Mesenchymal stem cell (in vitro differentiated cells and primary cell): ENCODE data around the gene CDH23.

ENCODE experiments used
- DNase-seq: peaks from one replicate; pipeline ENCODE4 v3.0.0-alpha.2; 2013
- H2AFZ ChIP-seq: one replicate; pipeline ENCODE4 v1.6.1; 2013; ENCODE audit warnings: low read depth, mild to moderate bottlenecking, control low read depth, inconsistent platforms, low read length, moderate library complexity
- H2AK5ac ChIP-seq: 2 replicates; pipeline ENCODE4 v1.6.1; 2013; ENCODE audit warnings: low read length, moderate library complexity, mild to moderate bottlenecking, inconsistent platforms; ENCODE audit not compliant: severe bottlenecking
- H2BK120ac ChIP-seq: one replicate; pipeline ENCODE4 v1.6.1; 2013; ENCODE audit warnings: low read depth, mild to moderate bottlenecking, inconsistent platforms, low read length, moderate library complexity
- H2BK12ac ChIP-seq, 2 experiments: one replicate each; pipeline ENCODE4 v1.6.1; 2013; ENCODE audit warnings: inconsistent platforms in 2 of 2, low read length in 2 of 2, mild to moderate bottlenecking in 2 of 2, moderate library complexity in 2 of 2, control low read depth in 1 of 2
- H2BK15ac ChIP-seq: one replicate; pipeline ENCODE4 v1.6.1; 2013; ENCODE audit warnings: mild to moderate bottlenecking, low read depth, inconsistent platforms; ENCODE audit not compliant: poor library complexity, severe bottlenecking
- H2BK5ac ChIP-seq: 2 replicates; pipeline ENCODE4 v1.6.1; 2013; ENCODE audit warnings: low read depth, mild to moderate bottlenecking, low read length, control low read depth, inconsistent platforms; ENCODE audit not compliant: poor library complexity, severe bottlenecking
- H3K14ac ChIP-seq, 2 experiments: one replicate each; pipeline ENCODE4 v1.6.1; 2013; ENCODE audit warnings: inconsistent platforms in 2 of 2, low read length in 2 of 2, control low read depth in 1 of 2, mild to moderate bottlenecking in 1 of 2, moderate library complexity in 1 of 2
- H3K18ac ChIP-seq, 2 experiments: one replicate each; pipeline ENCODE4 v1.6.1; 2013; ENCODE audit warnings: inconsistent platforms in 2 of 2, low read length in 2 of 2, control low read depth in 1 of 2, low read depth in 1 of 2, mild to moderate bottlenecking in 1 of 2
- H3K23ac ChIP-seq, 2 experiments: one replicate each; pipeline ENCODE4 v1.6.1; 2013; ENCODE audit warnings: inconsistent platforms in 2 of 2, low read length in 2 of 2, mild to moderate bottlenecking in 2 of 2, moderate library complexity in 2 of 2, control low read depth in 1 of 2
- H3K27ac ChIP-seq: 2 replicates; pipeline ENCODE4 v1.5.1; 2013; ENCODE audit warnings: mild to moderate bottlenecking, moderate library complexity, low read length, control low read depth, inconsistent platforms; ENCODE audit not compliant: poor library complexity, severe bottlenecking
- H3K27me3 ChIP-seq, 2 experiments: 2 replicates each; pipeline versions ENCODE4 v1.6.1 to v1.7.0; 2013; ENCODE audit warnings: low read length in 2 of 2, mild to moderate bottlenecking in 2 of 2, moderate library complexity in 2 of 2, control low read depth in 1 of 2, inconsistent platforms in 1 of 2; ENCODE audit not compliant: control insufficient read depth in 1 of 2, insufficient read depth in 1 of 2
- H3K36me3 ChIP-seq, 2 experiments: 2 replicates each; pipeline versions ENCODE4 v1.6.1 to v1.7.0; 2013; ENCODE audit warnings: low read length in 2 of 2, control low read depth in 1 of 2, inconsistent platforms in 1 of 2, low read depth in 1 of 2, mild to moderate bottlenecking in 1 of 2; ENCODE audit not compliant: insufficient read depth in 2 of 2, control insufficient read depth in 1 of 2
- H3K4ac ChIP-seq, 2 experiments: one replicate each; pipeline ENCODE4 v1.6.1; 2013; ENCODE audit warnings: inconsistent platforms in 2 of 2, low read length in 2 of 2, mild to moderate bottlenecking in 2 of 2, moderate library complexity in 2 of 2, control low read depth in 1 of 2, low read depth in 1 of 2
- H3K4me1 ChIP-seq: 2 replicates; pipeline ENCODE4 v1.6.1; 2013; ENCODE audit warnings: low read depth, low read length, control low read depth; ENCODE audit not compliant: control insufficient read depth, insufficient read depth
- H3K4me2 ChIP-seq: 2 replicates; pipeline ENCODE4 v1.6.1; 2013; ENCODE audit warnings: low read length, mild to moderate bottlenecking, inconsistent platforms; ENCODE audit not compliant: poor library complexity, severe bottlenecking
- H3K4me3 ChIP-seq, 2 experiments: 2 replicates each; pipeline versions ENCODE4 v1.5.1 to v1.7.0; 2013; ENCODE audit warnings: low read length in 2 of 2, mild to moderate bottlenecking in 2 of 2, control low read depth in 1 of 2, low read depth in 1 of 2; ENCODE audit not compliant: insufficient read depth in 1 of 2
- H3K79me1 ChIP-seq: replicated peaks from 2 replicates; pipeline ENCODE4 v1.6.1; 2013; ENCODE audit warnings: mild to moderate bottlenecking, control low read depth, low read length, inconsistent platforms; ENCODE audit not compliant: poor library complexity, severe bottlenecking
- H3K9ac ChIP-seq: 2 replicates; pipeline ENCODE4 v1.7.0; 2013; ENCODE audit warnings: mild to moderate bottlenecking, low read length, moderate library complexity
- H3K9me3 ChIP-seq: 2 replicates; pipeline ENCODE4 v1.7.0; 2013; ENCODE audit warnings: mild to moderate bottlenecking, low read length; ENCODE audit not compliant: control insufficient read depth
- H4K8ac ChIP-seq: one replicate; pipeline ENCODE4 v1.6.1; 2013; ENCODE audit warnings: inconsistent platforms, mild to moderate bottlenecking, low read length, moderate library complexity
- H4K91ac ChIP-seq: one replicate; pipeline ENCODE4 v1.6.1; 2013; ENCODE audit warnings: mild to moderate bottlenecking, low read length, inconsistent platforms
- WGBS: methylation state at CpG from one replicate; pipeline ENCODE4 v1.1.7; 2013; ENCODE audit warnings: mixed read lengths; 5-methylcytosine and 5-hydroxymethylcytosine counted together

The CDH23 gene

GRCh38 chr10:71641986-71642385 is 245.3 kb downstream of the CDH23 start:
- Histone ChIP-seq H3K4me2 (no peak overlapping the region), H3K4me3 (no peak overlapping the region), H3K27ac (no peak overlapping the region), H4K8ac (no peak overlapping the region), H3K23ac (no peak overlapping the region), H3K4me1 (peaks cover 6% of the 10 kb centered on the region), H3K18ac (no peak overlapping the region), H3K36me3 (no peaks in the 10 kb centered on the region), H2BK15ac (no peak overlapping the region), H3K14ac (no peak overlapping the region), H3K4ac (no peak overlapping the region), H2AFZ (no peak overlapping the region), H3K79me1 (no peaks in the 10 kb centered on the region), H3K27me3 (peaks cover 65 to 77% of the 10 kb centered on the region in 2 experiments), H2BK12ac (no peak overlapping the region), H4K91ac (no peak overlapping the region), H3K9me3 (no peaks in the 10 kb centered on the region), H2BK5ac (no peak overlapping the region), H2BK120ac (no peak overlapping the region), H3K9ac (no peak overlapping the region), H2AK5ac (no peak overlapping the region)
- DNase-seq: no peak
- 68% methylated on average over 5 of the region's 5 CpGs for WGBS

- H3K18ac ChIP-seq: no peak overlapping the region
- no peak overlapping the region for H2AFZ ChIP-seq
- H3K9ac ChIP-seq: no peak overlapping the region
- no peak overlapping the region for H4K8ac ChIP-seq
- H3K4me2 ChIP-seq: no peak overlapping the region
- DNase-seq: no peak
- H3K36me3 ChIP-seq: no peaks in the 10 kb centered on the region
- H3K23ac ChIP-seq: no peak overlapping the region
- no peak overlapping the region for H3K4me3 ChIP-seq
- H2BK120ac ChIP-seq: no peak overlapping the region
- no peak overlapping the region for H2BK5ac ChIP-seq
- no peak overlapping the region for H3K14ac ChIP-seq
- no peak overlapping the region for H3K27ac ChIP-seq
- no peak overlapping the region for H2BK15ac ChIP-seq
- H3K9me3 ChIP-seq: no peaks in the 10 kb centered on the region
- no peaks in the 10 kb centered on the region for H3K79me1 ChIP-seq
- no peak overlapping the region for H4K91ac ChIP-seq
- H2BK12ac ChIP-seq: no peak overlapping the region
- H3K27me3 ChIP-seq: peaks cover 56 to 73% of the 10 kb centered on the region in 2 experiments
- H2AK5ac ChIP-seq: no peak overlapping the region
- 64% methylated on average over 6 of the region's 6 CpGs for WGBS
- H3K4ac ChIP-seq: no peak overlapping the region
- peaks cover 2% of the 10 kb centered on the region for H3K4me1 ChIP-seq
Measured at GRCh38 chr10:71643904-71644303, 247.2 kb downstream of the CDH23 start.

GRCh38 chr10:71644307-71645180 is 247.8 kb downstream of the CDH23 start:
- Histone ChIP-seq H2BK120ac (no peak overlapping the region), H3K4me2 (no peak overlapping the region), H3K4me3 (no peak overlapping the region), H3K4me1 (peaks cover 4% of the 10 kb centered on the region), H2AK5ac (no peak overlapping the region), H3K9me3 (no peaks in the 10 kb centered on the region), H2AFZ (no peak overlapping the region), H4K91ac (no peak overlapping the region), H3K36me3 (no peaks in the 10 kb centered on the region), H3K27me3 (peaks cover 51 to 73% of the 10 kb centered on the region in 2 experiments), H3K14ac (no peak overlapping the region), H3K18ac (no peak overlapping the region), H4K8ac (no peak overlapping the region), H2BK5ac (no peak overlapping the region), H3K4ac (no peak overlapping the region), H2BK12ac (no peak overlapping the region), H3K23ac (no peak overlapping the region), H2BK15ac (no peak overlapping the region), H3K27ac (no peak overlapping the region), H3K79me1 (no peaks in the 10 kb centered on the region), H3K9ac (no peak overlapping the region)
- whole genome bisulfite sequencing: 79% methylated on average over 5 of the region's 6 CpGs
- no peak for DNase-seq

- no peak overlapping the region for H2AK5ac ChIP-seq
- 96% methylated on average over 4 of the region's 6 CpGs for WGBS
- H3K36me3 ChIP-seq: no peaks in the 10 kb centered on the region
- no peak overlapping the region for H4K91ac ChIP-seq
- H2BK12ac ChIP-seq: no peak overlapping the region
- no peak overlapping the region for H4K8ac ChIP-seq
- H3K4me1 ChIP-seq: peaks cover 4% of the 10 kb centered on the region
- no peak overlapping the region for H2AFZ ChIP-seq
- H3K79me1 ChIP-seq: no peaks in the 10 kb centered on the region
- no peak overlapping the region for H2BK120ac ChIP-seq
- H3K4me2 ChIP-seq: no peak overlapping the region
- no peak overlapping the region for H3K14ac ChIP-seq
- H3K4ac ChIP-seq: no peak overlapping the region
- no peak for DNase-seq
- no peak overlapping the region for H3K27ac ChIP-seq
- no peaks in the 10 kb centered on the region for H3K9me3 ChIP-seq
- H2BK15ac ChIP-seq: no peak overlapping the region
- no peak overlapping the region for H3K9ac ChIP-seq
- no peak overlapping the region for H3K4me3 ChIP-seq
- H2BK5ac ChIP-seq: no peak overlapping the region
- H3K23ac ChIP-seq: no peak overlapping the region
- H3K18ac ChIP-seq: no peak overlapping the region
- H3K27me3 ChIP-seq: peaks cover 46 to 73% of the 10 kb centered on the region in 2 experiments
Measured at GRCh38 chr10:71645185-71645584, 248.5 kb downstream of the CDH23 start.
